Skin epidermis (tissue), 12 donors: ENCODE results near the gene ADAT3.

Experiments
- H3K27ac ChIP-seq, 21 experiments: fragments of 200-600 bp; sonication (generic) in 11 of 21; one replicate each; pipeline ENCODE4 v1.5.0; 2020; ENCODE audit warnings: mild to moderate bottlenecking in 3 of 21, inconsistent platforms in 2 of 21, moderate library complexity in 2 of 21
- H3K4me3 ChIP-seq, 7 experiments: fragments of 200-600 bp; sonication (generic) in 2 of 7; one replicate each; pipeline ENCODE4 v1.5.0; 2020; ENCODE audit warnings: inconsistent platforms in 2 of 7, mild to moderate bottlenecking in 2 of 7, moderate library complexity in 1 of 7

Gene ADAT3

GRCh38 chr19:1929021-1929742 is 24.0 kb downstream of the ADAT3 start:
- peak overlapping the region; percentile 4 to 33 (median 19) for H3K4me3 ChIP-seq
- peak overlapping the region in 1 of 21 experiments; percentile 54 for H3K27ac ChIP-seq

- no peak overlapping the region for H3K4me3 ChIP-seq
- no peak overlapping the region for H3K27ac ChIP-seq
These were observed 26.2 kb downstream of the ADAT3 start for GRCh38 chr19:1931445-1931844.

GRCh38 chr19:1932395-1932794 is 27.2 kb downstream of the ADAT3 start:
- no peak overlapping the region for H3K4me3 ChIP-seq

GRCh38 chr19:1933244-1933643 is 28.0 kb downstream of the ADAT3 start:
- no peak overlapping the region for H3K27ac ChIP-seq
- H3K4me3 ChIP-seq = no peak overlapping the region

More at GRCh38 chr19:1932395-1932794, 27.2 kb downstream of the ADAT3 start:
- H3K27ac ChIP-seq = no peak overlapping the region

GRCh38 chr19:1933942-1934341 is 28.7 kb downstream of the ADAT3 start:
- Histone ChIP-seq H3K4me3 (no peak overlapping the region), H3K27ac (no peak overlapping the region)

- H3K27ac ChIP-seq = peak overlapping the region in 2 of 21 experiments; percentile 17 to 39
- H3K4me3 ChIP-seq = no peak overlapping the region
These were observed 30.4 kb downstream of the ADAT3 start for GRCh38 chr19:1935484-1936208.

- no peak overlapping the region for H3K4me3 ChIP-seq
- peak overlapping the region in 2 of 21 experiments; percentile 17 to 39 for H3K27ac ChIP-seq
These were observed 31.2 kb downstream of the ADAT3 start for GRCh38 chr19:1936430-1936829.

- no peak overlapping the region for H3K27ac ChIP-seq
- no peak overlapping the region for H3K4me3 ChIP-seq
These were observed 31.9 kb downstream of the ADAT3 start for GRCh38 chr19:1936916-1937610.

- no peak overlapping the region for H3K4me3 ChIP-seq
- no peak overlapping the region for H3K27ac ChIP-seq
These were observed 32.9 kb downstream of the ADAT3 start for GRCh38 chr19:1938071-1938470.

GRCh38 chr19:1941146-1942077 is 36.2 kb downstream of the ADAT3 start, which contains the start of gene CSNK1G2:
TSS of gene CSNK1G2 (plus strand) at chr19:1941172. CDS start at chr19:1969773, 28,601 bp downstream.
- H3K4me3 ChIP-seq = peak within 1 kb of the TSS; percentile 71 to 83 (median 74)
- H3K27ac ChIP-seq = peak within 1 kb of the TSS; percentile 91 to 100 (median 97)

- peak overlapping the region; percentile 73 to 100 (median 93) for H3K27ac ChIP-seq
These were observed 37.1 kb downstream of the ADAT3 start for GRCh38 chr19:1942078-1942933.

GRCh38 chr19:1942934-1943555 is 37.8 kb downstream of the ADAT3 start:
- Histone ChIP-seq H3K27ac (peak overlapping the region; percentile 73 to 100 (median 93)), H3K4me3 (peak overlapping the region; percentile 50 to 83 (median 74))

More at GRCh38 chr19:1942078-1942933, 37.1 kb downstream of the ADAT3 start:
- peak overlapping the region; percentile 50 to 83 (median 74) for H3K4me3 ChIP-seq

GRCh38 chr19:1943661-1944087 is 38.5 kb downstream of the ADAT3 start:
- H3K4me3 ChIP-seq = peak overlapping the region in 2 of 7 experiments; percentile 72 to 74
- H3K27ac ChIP-seq = peak overlapping the region in 16 of 21 experiments; percentile 39 to 99 (median 91)

GRCh38 chr19:1944088-1944915 is 39.1 kb downstream of the ADAT3 start:
- H3K27ac ChIP-seq = peak overlapping the region in 13 of 21 experiments; percentile 39 to 99 (median 93)

GRCh38 chr19:1944916-1945561 is 39.8 kb downstream of the ADAT3 start:
- Histone ChIP-seq H3K4me3 (no peak overlapping the region), H3K27ac (peak overlapping the region in 1 of 21 experiments; percentile 51)

More at GRCh38 chr19:1944088-1944915, 39.1 kb downstream of the ADAT3 start:
- no peak overlapping the region for H3K4me3 ChIP-seq

GRCh38 chr19:1945899-1946298 is 40.7 kb downstream of the ADAT3 start:
- Histone ChIP-seq H3K4me3 (no peak overlapping the region), H3K27ac (no peak overlapping the region)
